ENCODE data around the gene TTC23.
A peak's percentile ranks its signal among the peaks of the same experiment; 100 is the strongest.

The TTC23 gene

DNA sequence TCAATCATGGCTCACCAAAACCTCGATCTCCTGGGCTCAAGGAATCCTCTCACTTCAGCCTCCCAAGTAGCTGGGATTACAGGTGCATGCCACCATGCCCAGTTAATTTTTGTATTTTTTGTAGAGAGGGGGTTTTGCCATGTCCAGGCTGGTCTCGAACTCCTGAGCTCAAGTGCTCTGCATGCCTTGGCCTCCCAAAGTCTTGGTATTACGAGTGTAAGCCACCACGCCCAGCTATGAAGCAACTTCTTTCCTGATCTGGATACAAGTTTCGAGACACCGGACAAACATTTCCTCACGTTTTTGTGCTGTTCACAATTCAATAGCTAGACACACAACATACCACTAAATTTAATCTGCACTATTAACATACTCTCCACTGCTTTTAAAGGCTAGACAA, 147.9 kb downstream of the TTC23 start:
- H3K27ac ChIP-seq (ENCODE audit: low read length) = no peak overlapping the region
- no peak overlapping the region for H3K4me3 ChIP-seq (ENCODE audit: low read length)
- no peaks in the 10 kb centered on the region for H3K4me1 ChIP-seq (ENCODE audit: insufficient read depth, low read length)
- peaks cover 83% of the 10 kb centered on the region for H3K27me3 ChIP-seq (ENCODE audit: insufficient read depth, low read length)
- H3K36me3 ChIP-seq (ENCODE audit: insufficient read depth, low read depth, low read length) = no peaks in the 10 kb centered on the region
- H3K9ac ChIP-seq (ENCODE audit: low read depth, low read length) = no peak overlapping the region
- no peaks in the 10 kb centered on the region for H3K9me3 ChIP-seq (ENCODE audit: insufficient read depth, low read depth, low read length)

DNA sequence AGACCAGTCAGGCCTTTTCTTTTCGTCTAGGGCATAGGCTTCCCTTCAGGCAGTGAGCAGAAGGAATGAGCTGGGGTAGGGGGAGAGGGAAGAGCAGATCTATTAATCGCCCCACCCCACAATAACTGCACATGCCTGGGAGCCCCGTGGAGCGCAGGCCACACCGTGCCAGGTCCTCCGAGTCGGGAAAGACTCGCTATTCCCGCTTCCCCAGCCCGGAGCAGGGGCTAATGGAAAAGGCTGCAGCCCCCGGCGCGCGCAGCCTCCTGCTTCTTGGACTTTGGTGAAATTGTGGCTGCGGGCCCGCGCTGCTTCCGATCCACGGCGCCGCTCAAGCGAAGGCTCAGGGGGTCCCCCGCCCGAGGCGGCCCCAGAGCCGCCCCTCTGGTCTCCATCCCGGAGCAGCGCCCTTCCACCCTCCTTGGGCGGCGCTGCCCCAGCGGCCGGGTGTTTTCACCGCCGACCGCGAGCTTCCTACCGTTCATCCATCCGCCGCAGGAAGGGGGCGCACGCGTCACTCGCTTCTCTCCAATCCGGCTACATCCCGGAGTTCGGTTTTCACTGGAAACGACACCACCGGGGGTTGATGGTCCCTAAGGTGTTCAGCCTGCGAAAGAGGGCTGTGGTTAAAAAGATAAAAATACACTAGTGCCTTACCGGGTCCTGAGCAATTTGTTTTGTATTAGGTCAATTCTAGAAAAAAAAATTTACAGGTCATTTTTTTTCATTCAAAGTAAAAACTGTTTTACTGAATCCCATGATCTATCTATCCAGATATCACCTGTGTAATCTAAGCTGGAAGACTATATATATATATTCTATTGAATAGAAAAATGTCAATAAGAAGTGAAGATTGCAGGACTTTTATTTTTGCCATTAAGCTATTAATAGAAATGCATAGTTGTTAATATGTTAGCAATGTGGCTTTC, 148.9 kb downstream of the TTC23 start:
- Histone ChIP-seq H3K4me3 (ENCODE audit: low read length) (peak overlapping the region; percentile 51; the same call in 1 of the 2 replicates), H3K4me1 (ENCODE audit: insufficient read depth, low read length) (no peaks in the 10 kb centered on the region), H3K9ac (ENCODE audit: low read depth, low read length) (peak overlapping the region; percentile 26; the same call in 1 of the 2 replicates), H3K27ac (ENCODE audit: low read length) (no peak overlapping the region), H3K9me3 (ENCODE audit: insufficient read depth, low read depth, low read length) (no peaks in the 10 kb centered on the region), H3K27me3 (ENCODE audit: insufficient read depth, low read length) (peaks cover 73% of the 10 kb centered on the region), H3K36me3 (ENCODE audit: insufficient read depth, low read depth, low read length) (no peaks in the 10 kb centered on the region)

DNA sequence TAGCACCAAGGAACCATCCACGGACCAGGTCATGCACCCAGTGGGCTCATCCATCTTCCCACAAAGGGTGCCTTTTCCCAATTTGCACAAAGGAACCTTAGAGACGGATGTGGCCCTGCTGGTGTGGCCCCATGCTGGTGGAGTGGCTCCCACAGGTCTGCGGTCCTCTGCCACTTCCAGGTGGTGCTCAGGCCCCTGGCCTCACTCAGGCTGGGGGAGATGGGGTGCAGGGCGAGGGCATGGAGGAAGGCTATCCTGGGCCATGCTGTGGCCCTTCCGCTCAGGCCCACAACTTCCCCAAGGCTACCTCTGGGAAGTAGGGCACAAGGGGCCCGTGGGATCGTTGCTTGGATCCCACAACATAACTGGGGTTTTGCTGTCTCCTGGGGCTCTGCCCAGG, 149.7 kb downstream of the TTC23 start:
- no peaks in the 10 kb centered on the region for H3K36me3 ChIP-seq (ENCODE audit: insufficient read depth, low read depth, low read length)
- H3K27me3 ChIP-seq (ENCODE audit: insufficient read depth, low read length) = peaks cover 66% of the 10 kb centered on the region
- H3K4me1 ChIP-seq (ENCODE audit: insufficient read depth, low read length) = no peaks in the 10 kb centered on the region
- H3K9me3 ChIP-seq (ENCODE audit: insufficient read depth, low read depth, low read length) = no peaks in the 10 kb centered on the region
- no peak overlapping the region for H3K27ac ChIP-seq (ENCODE audit: low read length)
- no peak overlapping the region for H3K4me3 ChIP-seq (ENCODE audit: low read length)
- H3K9ac ChIP-seq (ENCODE audit: low read depth, low read length) = no peak overlapping the region

DNA sequence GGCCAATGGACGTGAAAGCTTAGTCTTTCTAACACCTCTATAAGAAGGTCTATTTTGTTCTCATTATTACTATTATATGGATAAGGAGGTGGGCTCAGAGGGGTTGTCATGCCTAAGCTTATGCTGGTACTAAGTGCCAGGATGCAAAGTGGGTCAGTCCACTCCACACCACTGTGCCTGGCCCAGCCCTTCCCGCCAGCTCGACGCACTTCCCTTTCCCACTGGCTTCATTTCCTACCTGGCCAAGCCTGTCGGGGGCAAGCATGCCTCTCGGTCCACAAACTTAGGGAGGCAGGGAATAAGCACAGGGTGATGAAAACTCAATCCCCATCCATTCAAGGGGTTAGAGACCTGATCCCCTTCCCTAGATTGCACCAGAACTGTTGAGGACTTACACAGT, 150.4 kb downstream of the TTC23 start:
- H3K27me3 ChIP-seq (ENCODE audit: insufficient read depth, low read length) = peaks cover 66% of the 10 kb centered on the region
- H3K9ac ChIP-seq (ENCODE audit: low read depth, low read length) = no peak overlapping the region
- no peak overlapping the region for H3K4me3 ChIP-seq (ENCODE audit: low read length)
- H3K27ac ChIP-seq (ENCODE audit: low read length) = no peak overlapping the region
- no peaks in the 10 kb centered on the region for H3K9me3 ChIP-seq (ENCODE audit: insufficient read depth, low read depth, low read length)
- H3K36me3 ChIP-seq (ENCODE audit: insufficient read depth, low read depth, low read length) = no peaks in the 10 kb centered on the region
- no peaks in the 10 kb centered on the region for H3K4me1 ChIP-seq (ENCODE audit: insufficient read depth, low read length)

DNA sequence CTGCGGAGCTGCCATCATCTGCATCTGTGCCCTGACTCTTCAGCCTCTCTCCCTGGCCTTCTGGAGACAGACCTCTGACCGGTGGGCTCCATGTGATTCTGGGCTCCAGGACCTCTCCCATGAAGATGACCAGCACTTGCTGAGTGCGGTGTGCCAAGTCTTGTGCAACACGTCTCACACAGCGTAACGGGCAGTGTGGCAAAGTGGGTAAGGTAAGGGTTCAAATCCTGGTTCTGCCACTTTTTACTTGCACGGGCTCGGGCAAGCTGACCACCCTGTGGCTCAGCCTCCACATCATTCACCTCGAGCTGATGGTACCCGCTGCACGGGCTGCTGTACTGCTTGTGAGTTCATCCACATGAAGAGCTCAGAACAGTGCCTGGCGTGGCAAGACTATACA, 151.0 kb downstream of the TTC23 start:
- Histone ChIP-seq H3K4me3 (ENCODE audit: low read length) (no peak overlapping the region), H3K27ac (ENCODE audit: low read length) (no peak overlapping the region)

DNA sequence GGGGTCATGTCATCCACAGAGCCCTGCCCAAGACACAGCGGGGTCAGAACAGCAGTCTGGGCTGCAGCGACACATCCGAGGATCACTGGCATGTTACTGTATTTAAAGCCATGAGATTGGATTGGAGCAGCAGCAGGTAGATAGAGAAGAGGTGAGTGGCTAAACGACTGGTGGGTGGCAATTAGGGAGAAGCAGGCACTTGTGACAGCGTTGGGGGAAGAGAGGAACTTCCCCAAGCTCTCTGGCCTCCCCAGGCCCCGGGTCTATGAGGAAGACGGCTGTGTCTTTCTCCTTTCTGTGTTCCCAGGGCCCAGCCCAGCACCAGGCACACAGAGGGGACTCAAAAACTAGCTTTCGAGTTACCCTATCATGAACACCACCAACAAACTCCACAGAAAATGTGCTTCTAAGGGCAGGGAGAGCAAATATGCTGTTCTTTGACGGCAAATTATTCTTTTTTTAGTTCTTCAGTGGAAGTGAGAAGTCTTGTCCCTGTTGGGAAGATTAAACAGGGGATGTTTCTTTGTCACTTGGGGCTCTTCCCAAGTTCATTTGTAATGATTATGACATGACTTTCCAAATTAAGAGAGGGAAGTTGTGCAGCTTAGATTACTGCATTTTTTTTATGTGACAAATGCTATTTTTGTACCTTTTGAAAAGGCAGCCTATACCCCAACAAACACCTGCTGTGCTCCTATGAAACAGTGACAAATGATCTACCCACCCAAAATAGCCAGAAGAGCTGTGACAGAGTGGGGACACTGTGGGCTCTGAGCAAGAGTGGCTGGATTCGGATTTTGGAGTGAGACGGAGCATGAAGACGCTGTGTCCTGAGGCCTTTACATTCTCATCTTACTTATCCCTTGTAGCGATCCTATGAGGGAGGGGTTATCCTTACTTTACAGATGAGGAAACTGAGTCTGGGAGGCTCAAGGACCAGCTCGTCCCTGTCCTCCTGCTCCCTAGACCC, 151.7 kb downstream of the TTC23 start:
- Histone ChIP-seq H3K9me3 (ENCODE audit: insufficient read depth, low read depth, low read length) (no peaks in the 10 kb centered on the region), H3K27me3 (ENCODE audit: insufficient read depth, low read length) (peaks cover 58% of the 10 kb centered on the region)

More for the DNA sequence above, 151.0 kb downstream of the TTC23 start:
- Histone ChIP-seq H3K9me3 (ENCODE audit: insufficient read depth, low read depth, low read length) (no peaks in the 10 kb centered on the region), H3K36me3 (ENCODE audit: insufficient read depth, low read depth, low read length) (no peaks in the 10 kb centered on the region), H3K9ac (ENCODE audit: low read depth, low read length) (no peak overlapping the region), H3K27me3 (ENCODE audit: insufficient read depth, low read length) (peaks cover 65% of the 10 kb centered on the region), H3K4me1 (ENCODE audit: insufficient read depth, low read length) (no peaks in the 10 kb centered on the region)

DNA sequence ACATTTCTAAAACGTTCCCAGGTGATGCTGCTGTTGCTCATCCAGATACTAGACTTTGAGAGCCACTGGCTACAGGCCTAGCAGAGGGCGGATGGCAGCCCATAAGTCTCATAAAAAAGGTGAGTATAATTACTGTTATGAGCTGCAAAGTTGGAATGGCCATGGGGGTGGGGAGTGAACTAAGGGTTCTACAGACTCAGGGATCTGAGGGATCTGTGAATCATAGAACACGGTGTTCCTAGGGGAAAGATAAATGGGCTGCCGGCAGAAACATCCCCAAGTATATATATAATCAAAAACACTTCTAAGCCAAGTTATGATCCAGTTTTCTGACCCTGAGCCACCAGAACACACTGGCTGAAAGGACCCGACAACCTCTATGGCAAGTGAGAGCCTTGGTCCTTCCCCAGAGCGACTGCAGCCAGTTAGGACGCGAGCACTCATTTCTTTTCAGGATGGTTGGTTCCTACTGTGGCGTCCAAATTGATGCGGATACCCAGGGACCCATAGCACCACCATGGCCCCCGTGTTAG, 152.4 kb downstream of the TTC23 start:
- Histone ChIP-seq H3K4me3 (ENCODE audit: low read length) (no peak overlapping the region), H3K9me3 (ENCODE audit: insufficient read depth, low read depth, low read length) (no peaks in the 10 kb centered on the region), H3K4me1 (ENCODE audit: insufficient read depth, low read length) (no peaks in the 10 kb centered on the region), H3K9ac (ENCODE audit: low read depth, low read length) (no peak overlapping the region), H3K36me3 (ENCODE audit: insufficient read depth, low read depth, low read length) (no peaks in the 10 kb centered on the region), H3K27ac (ENCODE audit: low read length) (no peak overlapping the region), H3K27me3 (ENCODE audit: insufficient read depth, low read length) (peaks cover 51% of the 10 kb centered on the region)

More for the DNA sequence above, 151.7 kb downstream of the TTC23 start:
- Histone ChIP-seq H3K4me3 (ENCODE audit: low read length) (no peak overlapping the region), H3K9ac (ENCODE audit: low read depth, low read length) (no peak overlapping the region), H3K27ac (ENCODE audit: low read length) (no peak overlapping the region), H3K4me1 (ENCODE audit: insufficient read depth, low read length) (no peaks in the 10 kb centered on the region), H3K36me3 (ENCODE audit: insufficient read depth, low read depth, low read length) (no peaks in the 10 kb centered on the region)

DNA sequence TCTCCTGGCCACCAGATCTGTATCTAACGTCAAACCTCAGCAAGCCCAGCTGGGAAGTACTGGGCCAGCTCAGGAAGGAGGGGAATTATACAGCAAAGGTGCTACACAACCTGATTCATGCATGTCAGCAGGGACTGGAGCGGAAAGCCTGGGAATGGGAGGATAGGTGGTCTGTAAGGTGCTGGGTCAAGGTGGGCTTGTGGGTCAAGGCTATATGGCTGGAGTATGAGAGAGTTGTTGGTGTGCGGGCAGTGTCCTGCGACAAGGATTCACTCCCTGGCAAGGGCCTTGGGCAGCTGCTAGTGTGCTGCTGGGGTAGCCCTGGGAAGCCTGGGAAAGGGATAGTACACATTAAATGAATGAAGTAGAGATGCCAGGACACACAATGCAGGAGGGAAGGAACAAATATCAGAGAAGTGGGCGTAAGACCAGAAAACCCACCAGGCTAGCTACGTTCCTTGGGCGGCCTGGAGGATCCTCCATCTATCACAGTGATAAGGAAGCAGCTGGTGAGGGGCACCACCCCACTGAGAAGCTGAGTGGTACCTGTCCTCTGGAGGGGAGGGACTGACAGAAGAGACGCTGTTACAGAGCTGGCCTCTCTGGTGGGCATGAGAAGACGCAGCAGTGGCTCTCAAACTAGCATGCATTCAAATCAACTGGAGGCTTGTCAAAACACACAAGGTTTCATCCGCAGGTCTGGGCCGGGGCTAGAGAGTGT, 153.0 kb downstream of the TTC23 start:
- no peak overlapping the region for H3K9ac ChIP-seq (ENCODE audit: low read depth, low read length)
- H3K27me3 ChIP-seq (ENCODE audit: insufficient read depth, low read length) = peaks cover 44% of the 10 kb centered on the region
- H3K4me3 ChIP-seq (ENCODE audit: low read length) = no peak overlapping the region
- no peaks in the 10 kb centered on the region for H3K9me3 ChIP-seq (ENCODE audit: insufficient read depth, low read depth, low read length)
- no peak overlapping the region for H3K27ac ChIP-seq (ENCODE audit: low read length)
- no peaks in the 10 kb centered on the region for H3K36me3 ChIP-seq (ENCODE audit: insufficient read depth, low read depth, low read length)
- H3K4me1 ChIP-seq (ENCODE audit: insufficient read depth, low read length) = no peaks in the 10 kb centered on the region

DNA sequence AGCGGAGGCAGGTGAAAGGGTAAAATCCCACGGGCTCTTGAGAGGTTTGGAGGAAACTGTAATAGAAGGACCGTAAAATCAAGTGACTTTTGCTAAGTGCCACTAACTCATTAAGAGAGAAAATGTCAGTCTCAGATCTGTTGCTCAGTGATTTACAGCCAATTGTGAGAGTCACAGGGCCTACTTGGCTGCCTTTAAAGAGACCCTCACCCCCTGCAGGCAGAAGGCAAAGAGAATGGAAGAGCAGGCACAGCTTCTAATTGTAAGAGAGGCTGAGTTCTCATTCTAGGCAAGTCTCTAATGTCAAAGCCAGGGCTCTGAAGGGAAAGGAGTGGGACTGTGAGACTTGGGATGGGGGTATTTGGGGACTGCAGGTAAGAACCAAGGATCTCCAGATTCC, 153.8 kb downstream of the TTC23 start:
- H3K9me3 ChIP-seq (ENCODE audit: insufficient read depth, low read depth, low read length) = no peaks in the 10 kb centered on the region
- H3K36me3 ChIP-seq (ENCODE audit: insufficient read depth, low read depth, low read length) = no peaks in the 10 kb centered on the region
- H3K4me1 ChIP-seq (ENCODE audit: insufficient read depth, low read length) = no peaks in the 10 kb centered on the region
- no peak overlapping the region for H3K4me3 ChIP-seq (ENCODE audit: low read length)
- peaks cover 37% of the 10 kb centered on the region for H3K27me3 ChIP-seq (ENCODE audit: insufficient read depth, low read length)
- H3K27ac ChIP-seq (ENCODE audit: low read length) = no peak overlapping the region
- no peak overlapping the region for H3K9ac ChIP-seq (ENCODE audit: low read depth, low read length)

DNA sequence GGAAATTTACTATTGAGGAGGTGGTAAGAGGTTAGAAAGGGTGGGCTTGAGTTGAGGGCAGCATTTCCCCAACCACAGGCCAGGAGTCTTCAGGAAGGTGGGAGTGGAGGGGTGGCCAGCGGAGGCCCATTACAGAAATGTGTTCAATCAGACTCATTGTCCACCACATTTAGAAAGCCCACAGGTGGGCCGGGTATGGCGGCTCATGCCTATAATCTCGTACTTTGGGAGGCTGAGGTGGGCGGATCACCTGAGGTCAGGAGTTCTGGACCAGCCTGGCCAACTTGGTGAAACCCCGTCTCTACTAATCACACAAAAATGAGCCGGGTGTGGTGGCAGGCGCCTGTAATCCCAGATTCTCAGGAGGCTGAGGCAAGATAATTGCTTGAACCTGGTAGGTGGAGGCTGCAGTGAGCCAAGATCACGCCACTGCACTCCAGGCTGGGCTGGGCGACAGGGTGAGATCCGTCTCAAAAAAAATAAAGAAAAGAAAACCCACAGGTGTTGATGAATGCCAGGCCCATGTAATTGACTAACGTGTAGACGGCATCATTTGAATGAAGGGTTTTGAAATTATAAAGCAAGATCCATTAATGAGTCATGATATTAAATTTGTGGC, 156.7 kb downstream of the TTC23 start:
- Histone ChIP-seq H3K4me1 (ENCODE audit: insufficient read depth, low read length) (peaks cover 6% of the 10 kb centered on the region; the same call in 1 of the 2 replicates), H3K36me3 (ENCODE audit: insufficient read depth, low read depth, low read length) (no peaks in the 10 kb centered on the region), H3K27ac (ENCODE audit: low read length) (no peak overlapping the region), H3K9me3 (ENCODE audit: insufficient read depth, low read depth, low read length) (no peaks in the 10 kb centered on the region), H3K27me3 (ENCODE audit: insufficient read depth, low read length) (peaks cover 8% of the 10 kb centered on the region), H3K4me3 (ENCODE audit: low read length) (no peak overlapping the region), H3K9ac (ENCODE audit: low read depth, low read length) (no peak overlapping the region)

Measured in iPS-20b (cell line).